Measurements from ENCODE around the gene ELP2. TPM values are rescaled to one million over a fixed set of nuclear protein-coding genes. Genes with fewer than 3 reads are reported as not detected.

ELP2 gene
- total and polyA plus RNA-seq, 4 donors, result 27.3 to 78.1 (median 50.9) TPM

DNA sequence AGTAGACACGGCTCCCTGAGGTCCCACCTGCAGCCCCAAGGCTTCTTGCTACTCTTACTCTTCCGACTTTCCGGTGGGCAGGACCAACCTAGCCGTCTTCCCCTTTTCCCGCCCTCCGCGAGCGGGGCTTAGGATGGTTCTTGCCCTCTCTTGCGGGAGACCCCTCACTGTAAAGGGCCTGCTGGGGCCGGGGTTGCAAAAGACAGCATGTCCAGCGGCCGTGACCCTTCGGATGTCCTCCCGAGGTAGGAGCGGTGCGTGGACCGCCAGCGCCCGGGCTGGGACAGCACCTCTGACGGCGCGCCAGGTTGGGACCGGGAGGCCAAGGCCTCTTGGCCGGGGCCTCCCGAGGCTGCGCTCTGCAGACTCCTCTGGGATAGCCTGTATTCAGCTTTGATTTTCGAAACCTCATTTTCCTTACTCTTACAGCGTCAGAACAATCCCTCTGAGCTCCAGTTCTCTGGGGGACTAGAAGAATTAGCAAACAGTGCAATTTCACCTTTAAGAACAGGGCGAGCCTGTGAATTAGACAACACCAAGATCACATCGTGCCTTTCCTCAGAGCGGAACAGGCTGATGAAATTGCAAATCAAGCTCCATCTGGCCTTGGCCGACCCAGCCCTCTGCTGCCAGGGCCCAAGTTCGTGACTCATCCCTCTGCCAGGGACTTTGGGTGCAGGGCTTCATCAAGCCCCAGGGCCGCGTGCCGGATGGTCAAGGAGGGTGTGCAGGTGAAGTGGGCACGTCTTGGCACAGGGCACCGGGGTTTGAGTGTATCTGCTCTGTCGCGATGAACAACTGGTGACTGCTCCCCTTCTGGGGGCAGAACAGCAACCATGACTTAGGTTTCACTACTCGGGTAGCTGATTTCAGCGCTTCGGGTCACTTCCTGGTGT lies 58.4 kb downstream of the ELP2 start:
- no peak for DNase-seq (ENCODE audit: low spot score)
- peak overlapping the region; percentile 91 to 94 for H3K27ac ChIP-seq (ENCODE audit: low read depth in 1 of 2, low read length in 2 of 2)
- H3K36me3 ChIP-seq (ENCODE audit: control insufficient read depth in 4 of 4, insufficient read depth in 3 of 4, low read depth in 1 of 4, low read length in 3 of 4), result peaks cover 0 to 3% (median 0%) of the 10 kb centered on the region in 4 donors
- H3K4me1 ChIP-seq (ENCODE audit: control insufficient read depth in 4 of 4, insufficient read depth in 4 of 4, low read length in 3 of 4), result peaks cover 4 to 21% (median 12%) of the 10 kb centered on the region in 4 donors
- H3K9ac ChIP-seq (ENCODE audit: low read depth in 1 of 2, low read length in 2 of 2), result peak overlapping the region; percentile 71 to 84
- peak overlapping the region; percentile 56 to 82 (median 73) for H3K4me3 ChIP-seq (ENCODE audit: low read depth in 1 of 3, low read length in 3 of 3)
- H3K9me3 ChIP-seq (ENCODE audit: control insufficient read depth in 4 of 4, low read length in 3 of 4), result no peaks in the 10 kb centered on the region
- WGBS, result 19% methylated on average over 43 of the region's 43 CpGs
- H3K27me3 ChIP-seq (ENCODE audit: control insufficient read depth in 4 of 4, insufficient read depth in 4 of 4, low read length in 3 of 4), result no peaks in the 10 kb centered on the region
- TF ChIP-seq SP1 (IDR thresholded peaks at IDR 0.05) (peak; percentile 46), GABPA (IDR thresholded peaks at IDR 0.05 in 1 of 2, conservative IDR thresholded peaks at IDR 0.05 in 1 of 2) (peak in 1 of 2 donors; percentile 27), RXRA (IDR thresholded peaks at IDR 0.05) (peak; percentile 74 to 84), RAD21 (IDR thresholded peaks at IDR 0.05) (peak; percentile 33 to 55), HNF4A (conservative IDR thresholded peaks at IDR 0.05) (peak; percentile 34 to 67), MAX (IDR thresholded peaks at IDR 0.05) (peak; percentile 89), ZBTB33 (IDR thresholded peaks at IDR 0.05) (no peak), FOXA2 (IDR thresholded peaks at IDR 0.05) (no peak), JUND (IDR thresholded peaks at IDR 0.05) (peak; percentile 92 to 95), FOXA1 (IDR thresholded peaks at IDR 0.05) (no peak), YY1 (IDR thresholded peaks at IDR 0.05) (peak; percentile 58)
- TF ChIP-seq, protein P1, sequence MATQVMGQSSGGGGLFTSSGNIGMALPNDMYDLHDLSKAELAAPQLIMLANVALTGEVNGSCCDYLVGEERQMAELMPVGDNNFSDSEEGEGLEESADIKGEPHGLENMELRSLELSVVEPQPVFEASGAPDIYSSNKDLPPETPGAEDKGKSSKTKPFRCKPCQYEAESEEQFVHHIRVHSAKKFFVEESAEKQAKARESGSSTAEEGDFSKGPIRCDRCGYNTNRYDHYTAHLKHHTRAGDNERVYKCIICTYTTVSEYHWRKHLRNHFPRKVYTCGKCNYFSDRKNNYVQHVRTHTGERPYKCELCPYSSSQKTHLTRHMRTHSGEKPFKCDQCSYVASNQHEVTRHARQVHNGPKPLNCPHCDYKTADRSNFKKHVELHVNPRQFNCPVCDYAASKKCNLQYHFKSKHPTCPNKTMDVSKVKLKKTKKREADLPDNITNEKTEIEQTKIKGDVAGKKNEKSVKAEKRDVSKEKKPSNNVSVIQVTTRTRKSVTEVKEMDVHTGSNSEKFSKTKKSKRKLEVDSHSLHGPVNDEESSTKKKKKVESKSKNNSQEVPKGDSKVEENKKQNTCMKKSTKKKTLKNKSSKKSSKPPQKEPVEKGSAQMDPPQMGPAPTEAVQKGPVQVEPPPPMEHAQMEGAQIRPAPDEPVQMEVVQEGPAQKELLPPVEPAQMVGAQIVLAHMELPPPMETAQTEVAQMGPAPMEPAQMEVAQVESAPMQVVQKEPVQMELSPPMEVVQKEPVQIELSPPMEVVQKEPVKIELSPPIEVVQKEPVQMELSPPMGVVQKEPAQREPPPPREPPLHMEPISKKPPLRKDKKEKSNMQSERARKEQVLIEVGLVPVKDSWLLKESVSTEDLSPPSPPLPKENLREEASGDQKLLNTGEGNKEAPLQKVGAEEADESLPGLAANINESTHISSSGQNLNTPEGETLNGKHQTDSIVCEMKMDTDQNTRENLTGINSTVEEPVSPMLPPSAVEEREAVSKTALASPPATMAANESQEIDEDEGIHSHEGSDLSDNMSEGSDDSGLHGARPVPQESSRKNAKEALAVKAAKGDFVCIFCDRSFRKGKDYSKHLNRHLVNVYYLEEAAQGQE (IDR thresholded peaks at IDR 0.05), result peak; percentile 76
- TF ChIP-seq, protein P2, sequence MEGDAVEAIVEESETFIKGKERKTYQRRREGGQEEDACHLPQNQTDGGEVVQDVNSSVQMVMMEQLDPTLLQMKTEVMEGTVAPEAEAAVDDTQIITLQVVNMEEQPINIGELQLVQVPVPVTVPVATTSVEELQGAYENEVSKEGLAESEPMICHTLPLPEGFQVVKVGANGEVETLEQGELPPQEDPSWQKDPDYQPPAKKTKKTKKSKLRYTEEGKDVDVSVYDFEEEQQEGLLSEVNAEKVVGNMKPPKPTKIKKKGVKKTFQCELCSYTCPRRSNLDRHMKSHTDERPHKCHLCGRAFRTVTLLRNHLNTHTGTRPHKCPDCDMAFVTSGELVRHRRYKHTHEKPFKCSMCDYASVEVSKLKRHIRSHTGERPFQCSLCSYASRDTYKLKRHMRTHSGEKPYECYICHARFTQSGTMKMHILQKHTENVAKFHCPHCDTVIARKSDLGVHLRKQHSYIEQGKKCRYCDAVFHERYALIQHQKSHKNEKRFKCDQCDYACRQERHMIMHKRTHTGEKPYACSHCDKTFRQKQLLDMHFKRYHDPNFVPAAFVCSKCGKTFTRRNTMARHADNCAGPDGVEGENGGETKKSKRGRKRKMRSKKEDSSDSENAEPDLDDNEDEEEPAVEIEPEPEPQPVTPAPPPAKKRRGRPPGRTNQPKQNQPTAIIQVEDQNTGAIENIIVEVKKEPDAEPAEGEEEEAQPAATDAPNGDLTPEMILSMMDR (IDR thresholded peaks at IDR 0.05; ENCODE audit: low read depth, low read length, missing input control), result no peak
- TF ChIP-seq, protein P3, sequence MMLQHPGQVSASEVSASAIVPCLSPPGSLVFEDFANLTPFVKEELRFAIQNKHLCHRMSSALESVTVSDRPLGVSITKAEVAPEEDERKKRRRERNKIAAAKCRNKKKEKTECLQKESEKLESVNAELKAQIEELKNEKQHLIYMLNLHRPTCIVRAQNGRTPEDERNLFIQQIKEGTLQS (IDR thresholded peaks at IDR 0.05), result peak; percentile 86

Data from liver (tissue), 9 donors.